ENCODE data around the gene RAD54L.

- TF ChIP-seq CTCF (IDR thresholded peaks at IDR 0.05): no peak
- no peak for TF ChIP-seq EZH2phosphoT487 (IDR thresholded peaks at IDR 0.05)
These were observed 43.2 kb upstream of the RAD54L start for GRCh38 chr1:46204406-46204742.

All from neural progenitor cell (in vitro differentiated cells).